AG04449 (cell line): Measurements from ENCODE around the gene PRR5.

Experiments
- CTCF ChIA-PET: fragments of 350-600 bp; formaldehyde crosslinking; extraction: SDS; loops from one replicate; lab custom pipeline; 2021; ENCODE audit warnings: antibody characterized with exemption; lab: Yijun Ruan, JAX
- POLR2A ChIA-PET: fragments of 400-600, 350-600 bp; formaldehyde crosslinking; extraction: SDS; loops from one replicate; lab custom pipeline; 2020; ENCODE audit warnings: antibody characterized with exemption, inconsistent platforms; lab: Yijun Ruan, JAX
- DNase-seq: peaks from one replicate; pipeline ENCODE4 v3.0.0-alpha.2; 2010; ENCODE audit warnings: low read depth, low spot score
- H3K4me3 ChIP-seq: 2 replicates; pipeline ENCODE4 v1.5.1; 2011; ENCODE audit warnings: low read depth, mild to moderate bottlenecking, control low read depth, low read length
- TF ChIP-seq, protein P1 (sequence below): IDR thresholded peaks from one replicate; pipeline ENCODE4 v1.5.1; 2011; ENCODE audit warnings: mild to moderate bottlenecking, moderate library complexity, low read length, control low read depth, inconsistent platforms; ENCODE audit not compliant: insufficient read depth; ENCODE audit errors: missing control alignments

Gene PRR5

DNA sequence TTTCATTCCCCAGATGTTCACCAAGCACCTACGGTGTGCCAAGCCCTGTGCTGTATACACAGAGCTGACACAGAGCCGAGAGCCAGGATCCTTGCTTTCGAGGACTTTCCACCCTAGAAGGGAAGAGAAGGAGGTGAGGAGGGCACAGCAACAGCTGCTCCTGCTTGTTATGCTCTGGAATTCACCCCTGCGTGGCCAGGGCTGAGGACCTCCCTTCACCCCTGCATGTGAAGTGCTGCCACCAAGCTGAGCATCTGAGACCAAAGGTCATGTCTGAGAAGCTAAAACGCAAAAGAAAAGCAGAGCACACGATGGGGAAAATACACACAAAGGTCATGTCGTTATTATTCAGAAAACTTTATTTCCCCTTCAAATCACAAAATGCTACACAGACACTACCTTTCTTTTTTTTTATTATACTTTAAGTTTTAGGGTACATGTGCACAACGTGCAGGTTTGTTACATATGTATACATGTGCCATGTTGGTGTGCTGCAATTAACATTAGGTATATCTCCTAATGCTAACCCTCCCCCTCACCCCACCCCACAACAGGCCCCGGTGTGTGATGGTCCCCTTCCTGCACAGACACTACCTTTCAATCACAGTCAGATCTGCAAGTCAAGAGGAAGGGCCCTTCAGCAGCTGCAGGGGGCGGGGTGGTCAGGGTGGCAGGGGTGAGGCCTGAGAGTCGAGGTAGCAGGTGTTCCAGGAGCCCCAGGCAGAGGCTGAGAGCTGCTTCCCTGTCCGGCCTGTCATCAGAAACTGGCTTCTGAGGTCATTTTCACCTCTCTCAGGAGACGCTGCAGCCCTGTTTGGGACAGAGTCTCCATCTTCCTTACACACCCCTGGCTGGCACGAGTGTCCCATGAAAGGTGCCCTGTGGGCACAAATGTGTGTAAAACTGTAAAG is 40.1 kb upstream of the PRR5 start:
- CTCF ChIA-PET, result interaction anchor here (5.4 kb wide), 1 partner anchor 23 kb away, joined by 23 read pairs; no protein-coding TSS in a partner anchor
- POLR2A ChIA-PET, result interaction anchor here (1.0 kb wide), 1 partner anchor 13 kb away, joined by 3 read pairs; no protein-coding TSS in a partner anchor
- no peak for DNase-seq
- H3K4me3 ChIP-seq, result no peak overlapping the region
- TF ChIP-seq, protein P1, sequence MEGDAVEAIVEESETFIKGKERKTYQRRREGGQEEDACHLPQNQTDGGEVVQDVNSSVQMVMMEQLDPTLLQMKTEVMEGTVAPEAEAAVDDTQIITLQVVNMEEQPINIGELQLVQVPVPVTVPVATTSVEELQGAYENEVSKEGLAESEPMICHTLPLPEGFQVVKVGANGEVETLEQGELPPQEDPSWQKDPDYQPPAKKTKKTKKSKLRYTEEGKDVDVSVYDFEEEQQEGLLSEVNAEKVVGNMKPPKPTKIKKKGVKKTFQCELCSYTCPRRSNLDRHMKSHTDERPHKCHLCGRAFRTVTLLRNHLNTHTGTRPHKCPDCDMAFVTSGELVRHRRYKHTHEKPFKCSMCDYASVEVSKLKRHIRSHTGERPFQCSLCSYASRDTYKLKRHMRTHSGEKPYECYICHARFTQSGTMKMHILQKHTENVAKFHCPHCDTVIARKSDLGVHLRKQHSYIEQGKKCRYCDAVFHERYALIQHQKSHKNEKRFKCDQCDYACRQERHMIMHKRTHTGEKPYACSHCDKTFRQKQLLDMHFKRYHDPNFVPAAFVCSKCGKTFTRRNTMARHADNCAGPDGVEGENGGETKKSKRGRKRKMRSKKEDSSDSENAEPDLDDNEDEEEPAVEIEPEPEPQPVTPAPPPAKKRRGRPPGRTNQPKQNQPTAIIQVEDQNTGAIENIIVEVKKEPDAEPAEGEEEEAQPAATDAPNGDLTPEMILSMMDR, result no peak

DNA sequence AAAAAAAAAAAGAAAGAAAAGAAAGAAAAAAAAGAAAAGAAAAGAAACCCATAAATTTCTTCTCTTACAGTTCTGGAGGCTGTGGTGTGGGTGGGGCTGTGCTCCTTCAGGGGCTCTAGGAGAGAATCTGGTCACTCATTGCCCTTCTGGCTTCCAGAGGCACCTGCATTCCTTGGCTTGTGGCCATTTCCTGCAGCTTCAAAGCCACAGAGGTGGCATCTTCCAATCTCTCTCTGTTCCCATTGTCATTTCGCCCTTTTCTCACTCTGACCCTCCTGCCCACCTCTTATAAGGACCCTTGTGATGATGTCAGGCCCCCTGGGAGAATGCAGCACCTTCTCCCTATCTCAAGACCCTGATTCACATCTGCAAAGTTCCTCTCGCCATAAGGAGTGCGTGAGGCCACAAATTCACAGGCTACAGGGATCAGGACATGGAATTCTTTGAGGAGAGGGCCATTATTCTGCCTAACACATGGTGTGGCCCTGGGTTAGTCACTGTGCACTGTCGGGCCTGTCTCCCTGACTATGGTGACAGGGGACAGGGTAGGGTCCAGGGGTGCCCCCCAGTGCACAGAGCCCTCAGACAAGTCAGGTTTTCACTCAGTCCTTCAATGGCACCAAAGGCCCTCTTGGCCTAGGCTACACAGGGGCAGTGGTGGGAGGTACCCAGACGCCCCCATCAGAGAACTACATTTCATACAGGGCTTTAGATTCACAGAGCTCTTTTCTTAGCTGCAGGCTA is 38.6 kb upstream of the PRR5 start:
- CTCF ChIA-PET, result interaction anchor here (5.4 kb wide), 1 partner anchor 21 kb away, joined by 23 read pairs; no protein-coding TSS in a partner anchor
- DNase-seq, result no peak

DNA sequence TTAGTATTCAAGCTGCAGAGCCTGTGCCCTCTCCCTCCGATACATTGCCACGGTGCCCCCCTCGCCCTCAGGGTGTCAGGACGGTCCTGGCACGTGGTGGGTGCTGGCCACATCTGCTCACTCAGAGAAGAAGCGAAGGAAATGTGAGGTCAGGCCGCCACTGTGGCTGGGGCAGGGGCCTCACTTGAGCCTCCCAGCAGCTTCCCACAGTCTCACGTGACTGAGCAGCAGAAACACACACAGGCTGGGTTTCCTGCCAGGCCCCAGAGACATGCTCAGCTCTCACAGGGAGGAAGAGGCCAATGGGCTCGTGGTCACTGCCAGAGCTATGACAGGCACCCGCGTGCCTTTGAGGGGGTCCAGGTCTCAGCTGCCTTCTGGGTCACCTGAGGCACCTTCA is 37.9 kb upstream of the PRR5 start:
- CTCF ChIA-PET, result interaction anchor here (1.5 kb wide), 1 partner anchor 20 kb away, joined by 5 read pairs; no protein-coding TSS in a partner anchor
- TF ChIP-seq, protein P1, result no peak
- POLR2A ChIA-PET, result interaction anchor here (1.4 kb wide), 1 partner anchor 21 kb away, joined by 4 read pairs; no protein-coding TSS in a partner anchor
- no peak for DNase-seq
- no peak overlapping the region for H3K4me3 ChIP-seq

More for the DNA sequence above, 38.6 kb upstream of the PRR5 start:
- POLR2A ChIA-PET, result interaction anchor here (1.4 kb wide), 1 partner anchor 21 kb away, joined by 4 read pairs; no protein-coding TSS in a partner anchor
- no peak overlapping the region for H3K4me3 ChIP-seq
- TF ChIP-seq, protein P1, result no peak

DNA sequence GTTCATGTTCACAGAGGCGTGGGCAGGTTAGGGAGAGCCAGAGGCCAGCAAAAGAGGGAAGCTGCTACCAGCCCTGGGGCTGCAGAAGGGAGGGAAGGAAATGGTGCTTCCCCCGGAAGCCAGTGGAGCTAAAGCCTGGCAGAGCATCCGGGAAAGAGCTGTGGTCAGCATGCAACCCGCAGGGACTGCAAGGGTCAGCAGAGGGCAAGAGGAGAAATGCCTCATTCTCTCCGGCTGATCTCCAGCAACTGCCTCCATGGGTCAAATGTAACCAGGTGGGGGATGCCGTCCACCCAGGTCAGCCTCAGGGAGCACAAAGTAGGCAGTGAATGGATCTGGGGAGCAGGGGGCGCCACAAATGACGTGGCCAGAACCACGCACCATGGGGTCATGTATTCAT is 36.9 kb upstream of the PRR5 start:
- ChIA-PET CTCF (interaction anchor here (1.5 kb wide), 1 partner anchor 19 kb away, joined by 5 read pairs; no protein-coding TSS in a partner anchor), POLR2A (interaction anchor here (1.4 kb wide), 1 partner anchor 20 kb away, joined by 4 read pairs; no protein-coding TSS in a partner anchor)
- no peak overlapping the region for H3K4me3 ChIP-seq
- TF ChIP-seq, protein P1, result no peak
- DNase-seq, result no peak

DNA sequence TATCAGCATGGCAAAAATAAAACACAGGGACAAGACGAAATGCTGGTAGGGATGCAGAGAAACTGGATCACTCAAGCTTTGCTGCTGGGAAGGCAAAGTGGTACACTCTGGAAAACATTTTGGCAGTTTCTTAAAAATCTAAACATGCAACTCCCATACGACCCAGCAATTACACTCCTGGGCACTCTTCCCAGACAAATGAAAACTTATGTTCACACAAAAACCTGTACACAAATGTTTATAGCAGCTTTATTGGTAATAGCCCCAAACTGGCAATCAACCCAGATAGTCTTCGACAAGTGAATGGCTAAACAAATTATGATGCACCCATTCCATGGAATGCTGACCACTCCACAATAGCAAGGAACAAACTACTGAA is 35.8 kb upstream of the PRR5 start:
- CTCF ChIA-PET, result interaction anchor here (1.1 to 6.6 kb wide), 2 partner anchors 17 to 20 kb away, joined by 3 to 60 read pairs; no protein-coding TSS in a partner anchor
- DNase-seq, result no peak
- POLR2A ChIA-PET, result no interaction called here
- no peak overlapping the region for H3K4me3 ChIP-seq
- TF ChIP-seq, protein P1, result no peak
